K562 (cell line): Measurements from ENCODE around the gene SCN4A.

Source experiments
- CBFA2T2 ChIP-seq: fragments of 450-650 bp; conservative IDR thresholded peaks from 2 replicates; pipeline ENCODE4 v1.6.1; 2017; ENCODE audit warnings: mild to moderate bottlenecking
- CC2D1A ChIP-seq: fragments of 450-650 bp; IDR thresholded peaks from 2 replicates; pipeline ENCODE4 v1.6.1; 2017; ENCODE audit warnings: mild to moderate bottlenecking
- JUN ChIP-seq, 2 experiments: sonication (generic) in 1 of 2; formaldehyde crosslinking in 1 of 2; IDR thresholded peaks; 2 replicates each; pipeline versions ENCODE4 v1.6.1 to v1.8.0; 2012 to 2022; ENCODE audit warnings: borderline replicate concordance in 2 of 2, mild to moderate bottlenecking in 2 of 2, improper control_type of control experiment in 1 of 2, low read depth in 1 of 2, low read length in 1 of 2, missing genetic modification reagents in 1 of 2
- LEF1 ChIP-seq: fragments of 450-650 bp; IDR thresholded peaks from 2 replicates; pipeline ENCODE4 v1.6.1; 2016; ENCODE audit warnings: mild to moderate bottlenecking
- MAX ChIP-seq: sonication (generic); formaldehyde crosslinking; IDR thresholded peaks from 2 replicates; pipeline ENCODE4 v1.9.0; 2022; ENCODE audit warnings: mild to moderate bottlenecking, missing genetic modification reagents
- MEF2D ChIP-seq: conservative IDR thresholded peaks from 2 replicates; pipeline ENCODE4 v1.6.1; 2016; ENCODE audit warnings: low read depth, missing genetic modification characterization, missing compliant biosample characterization
- NFE2 ChIP-seq: IDR thresholded peaks from 2 replicates; pipeline ENCODE4 v1.6.1; 2014; ENCODE audit warnings: antibody characterized with exemption, low read depth
- NRF1 ChIP-seq, 2 experiments: fragments of 450-650 bp; IDR thresholded peaks in 1 of 2; conservative IDR thresholded peaks in 1 of 2; 2 replicates each; pipeline ENCODE4 v1.6.1; 2014; ENCODE audit warnings: mild to moderate bottlenecking in 2 of 2
- POLR2A ChIP-seq: fragments of 450-650 bp; conservative IDR thresholded peaks from 2 replicates; pipeline ENCODE4 v1.6.1; 2016
- POLR2AphosphoS2 ChIP-seq: IDR thresholded peaks from 2 replicates; pipeline ENCODE4 v1.6.1; 2012; ENCODE audit warnings: low read length, improper control_type of control experiment
- PURB ChIP-seq: sonication (generic); formaldehyde crosslinking; IDR thresholded peaks from 2 replicates; pipeline ENCODE4 v1.9.0; 2021; ENCODE audit warnings: low read depth, mild to moderate bottlenecking, missing genetic modification reagents
- SMC3 ChIP-seq: conservative IDR thresholded peaks from 2 replicates; pipeline ENCODE4 v1.6.1; 2011; ENCODE audit warnings: low read depth, low read length, improper control_type of control experiment; ENCODE audit not compliant: insufficient read depth
- ZFP1 ChIP-seq: fragments of 450-650 bp; formaldehyde crosslinking; IDR thresholded peaks from 2 replicates; pipeline ENCODE4 v1.4.0; 2020; ENCODE audit warnings: mild to moderate bottlenecking, mixed read lengths
- ZNF217 ChIP-seq: sonication (generic); formaldehyde crosslinking; IDR thresholded peaks from 2 replicates; pipeline ENCODE4 v1.8.0; 2022; ENCODE audit warnings: mild to moderate bottlenecking, missing genetic modification reagents

GRCh38 chr17:64001091-64001579 is 28.4 kb upstream of the SCN4A start:
- 0 out of 2 replicates have a peak, but pooled peaks have one; percentile 35 for TF ChIP-seq POLR2A
- no peak for TF ChIP-seq NFE2
- no peak for TF ChIP-seq MAX (CRISPR knock-in tag)
- TF ChIP-seq PURB (CRISPR knock-in tag): no peak
- TF ChIP-seq POLR2AphosphoS2: no peak
- no peak for TF ChIP-seq ZFP1 (CRISPR knock-in tag)
- TF ChIP-seq CC2D1A: no peak
- no peak for TF ChIP-seq MEF2D
- TF ChIP-seq CBFA2T2: no peak
- no peak for TF ChIP-seq NRF1 (conservative IDR thresholded peaks at IDR 0.05 in 1 of 2, IDR thresholded peaks at IDR 0.05 in 1 of 2)
- TF ChIP-seq LEF1: no peak
- no peak for TF ChIP-seq JUN (IDR thresholded peaks at IDR 0.05; ENCODE audit: borderline replicate concordance, low read depth, low read length)
- no peak for TF ChIP-seq JUN (CRISPR knock-in tag; IDR thresholded peaks at IDR 0.05; ENCODE audit: borderline replicate concordance)
- TF ChIP-seq SMC3: no peak
- TF ChIP-seq ZNF217 (CRISPR knock-in tag): no peak
